Smooth muscle cell (in vitro differentiated cells): ENCODE measurements around the gene TNFSF10. TPM values are rescaled to one million over a fixed set of nuclear protein-coding genes. Genes with fewer than 3 reads are reported as not detected.

Experiments used
- DNase-seq: peaks from one replicate; lab custom pipeline; 2025; ENCODE audit not compliant: unreplicated experiment; lab: John Stamatoyannopoulos, UW
- H2AFZ ChIP-seq: fragments of 200-600 bp; sonication (generic); 2 replicates; pipeline ENCODE4 v1.6.0; 2016; ENCODE audit warnings: antibody characterized with exemption, low read depth, mild to moderate bottlenecking
- H3F3A ChIP-seq: fragments of 200-600 bp; sonication (generic); 2 replicates; pipeline ENCODE4 v1.6.0; 2017; ENCODE audit warnings: antibody characterized with exemption, low read depth
- H3K27ac ChIP-seq: fragments of 200-600 bp; sonication (generic); 2 replicates; pipeline ENCODE4 v1.5.1; 2016; ENCODE audit warnings: low read depth, mild to moderate bottlenecking
- H3K27me3 ChIP-seq: fragments of 200-600 bp; sonication (generic); 2 replicates; pipeline ENCODE4 v1.6.1; 2016; ENCODE audit warnings: low read depth, mild to moderate bottlenecking
- H3K36me3 ChIP-seq: fragments of 200-600 bp; sonication (generic); 2 replicates; pipeline ENCODE4 v1.5.1; 2016; ENCODE audit warnings: low read depth
- H3K4me1 ChIP-seq: fragments of 200-600 bp; sonication (generic); 2 replicates; pipeline ENCODE4 v1.5.1; 2016; ENCODE audit warnings: low read depth
- H3K4me2 ChIP-seq: fragments of 200-600 bp; sonication (generic); 2 replicates; pipeline ENCODE4 v1.6.0; 2016; ENCODE audit warnings: mild to moderate bottlenecking
- H3K4me3 ChIP-seq: fragments of 200-600 bp; sonication (generic); 2 replicates; pipeline ENCODE4 v1.5.1; 2016; ENCODE audit warnings: mild to moderate bottlenecking
- H3K79me2 ChIP-seq: fragments of 200-600 bp; sonication (generic); 2 replicates; pipeline ENCODE4 v1.6.0; 2016; ENCODE audit warnings: low read depth, mild to moderate bottlenecking
- H3K9ac ChIP-seq: fragments of 200-600 bp; sonication (generic); 2 replicates; pipeline ENCODE4 v1.6.0; 2016; ENCODE audit warnings: low read depth
- H3K9me3 ChIP-seq: fragments of 200-600 bp; sonication (generic); replicated peaks from 2 replicates; pipeline ENCODE4 v1.5.1; 2016; ENCODE audit warnings: low read depth
- H4K20me1 ChIP-seq: fragments of 200-600 bp; sonication (generic); 2 replicates; pipeline ENCODE4 v1.6.0; 2016; ENCODE audit warnings: low read depth
- CTCF ChIP-seq: fragments of 200-600 bp; sonication (generic); IDR thresholded peaks from 2 replicates; pipeline ENCODE4 v1.5.1; 2017; ENCODE audit warnings: borderline replicate concordance, mild to moderate bottlenecking, antibody characterized with exemption; ENCODE audit not compliant: insufficient read depth, poor library complexity, severe bottlenecking
- WGBS: methylation state at CpG from one replicate; pipeline ENCODE4 v1.1.7; 2016; ENCODE audit warnings: low lambda C conversion rate; 5-methylcytosine and 5-hydroxymethylcytosine counted together
- polyA plus RNA-seq: library from polyadenylated mRNA; unstranded; fragments of >200 nt; fragmentation: Nextera tagmentation; extraction: Ambion mirVana; gene quantifications from 2 replicates; pipeline ENCODE4 v1.2.1, GENCODE V29; 2016
- total RNA-seq: library from RNA; depleted of rRNA; stranded (reverse); fragments of >200 nt; gene quantifications from 2 replicates; pipeline ENCODE4 v1.2.3, GENCODE V29; 2014

TNFSF10 gene
- total and polyA plus RNA-seq, 2 experiments from 2014 or later = 22.4 to 37.1 TPM

- whole genome bisulfite sequencing = 93% methylated on average over 6 of the region's 6 CpGs
- H3K9ac ChIP-seq = no peak overlapping the region
- H2AFZ ChIP-seq = no peak overlapping the region
- H3K4me3 ChIP-seq = no peak overlapping the region
- H3K27ac ChIP-seq = no peak overlapping the region
- peaks cover 3% of the 10 kb centered on the region for H3K4me1 ChIP-seq
- DNase-seq = no peak
- H3K79me2 ChIP-seq = no peaks in the 10 kb centered on the region
- H4K20me1 ChIP-seq = no peaks in the 10 kb centered on the region
- no peaks in the 10 kb centered on the region for H3K9me3 ChIP-seq
- no peaks in the 10 kb centered on the region for H3K27me3 ChIP-seq
- TF ChIP-seq CTCF = no peak
- H3K4me2 ChIP-seq = no peak overlapping the region
- no peaks in the 10 kb centered on the region for H3K36me3 ChIP-seq
- H3F3A ChIP-seq = peaks cover 3% of the 10 kb centered on the region
Observed at GRCh38 chr3:172553526-172554252, 30.5 kb upstream of the TNFSF10 start.

GRCh38 chr3:172552607-172553006, 29.4 kb upstream of the TNFSF10 start:
- H4K20me1 ChIP-seq = no peaks in the 10 kb centered on the region
- H3K79me2 ChIP-seq = no peaks in the 10 kb centered on the region
- no peaks in the 10 kb centered on the region for H3K27me3 ChIP-seq
- peaks cover 3% of the 10 kb centered on the region for H3F3A ChIP-seq
- H3K4me2 ChIP-seq = no peak overlapping the region
- no peak for DNase-seq
- no peak for TF ChIP-seq CTCF
- no peaks in the 10 kb centered on the region for H3K36me3 ChIP-seq
- no peak overlapping the region for H3K4me3 ChIP-seq
- no peak overlapping the region for H3K27ac ChIP-seq
- H3K9ac ChIP-seq = no peak overlapping the region
- H2AFZ ChIP-seq = no peak overlapping the region
- no peaks in the 10 kb centered on the region for H3K9me3 ChIP-seq
- H3K4me1 ChIP-seq = peaks cover 3% of the 10 kb centered on the region

DNA sequence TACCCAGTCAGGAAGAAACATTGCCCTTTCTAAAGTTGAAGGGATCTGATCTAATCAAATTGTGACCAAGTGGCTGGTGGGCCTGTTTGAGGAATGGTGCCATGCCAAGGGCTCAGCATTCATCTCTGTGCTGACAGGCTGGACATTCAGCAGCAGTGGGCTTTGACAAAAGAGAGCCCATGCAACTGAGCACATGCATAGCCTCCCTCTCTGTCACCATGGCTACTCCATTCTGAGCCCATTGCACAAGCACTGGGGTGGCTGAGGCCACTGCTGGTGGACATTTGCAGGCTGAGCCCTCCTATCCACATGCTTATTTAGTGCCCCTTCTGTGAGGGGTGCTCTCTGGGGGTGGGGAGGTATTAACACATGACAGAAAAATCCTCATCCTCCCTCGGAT, 28.6 kb upstream of the TNFSF10 start:
- no peak overlapping the region for H2AFZ ChIP-seq
- H3K27ac ChIP-seq = peak overlapping the region; percentile 91
- H3K9ac ChIP-seq = no peak overlapping the region
- peaks cover 3% of the 10 kb centered on the region for H3K4me1 ChIP-seq
- H3K4me3 ChIP-seq = no peak overlapping the region
- TF ChIP-seq CTCF = no peak
- no peaks in the 10 kb centered on the region for H3K9me3 ChIP-seq
- H3K4me2 ChIP-seq = no peak overlapping the region
- no peaks in the 10 kb centered on the region for H4K20me1 ChIP-seq
- H3K79me2 ChIP-seq = no peaks in the 10 kb centered on the region
- no peaks in the 10 kb centered on the region for H3K36me3 ChIP-seq
- H3F3A ChIP-seq = peaks cover 7% of the 10 kb centered on the region
- DNase-seq = no peak
- WGBS = 100% methylated on average over 1 of the region's 1 CpG
- H3K27me3 ChIP-seq = no peaks in the 10 kb centered on the region

DNA sequence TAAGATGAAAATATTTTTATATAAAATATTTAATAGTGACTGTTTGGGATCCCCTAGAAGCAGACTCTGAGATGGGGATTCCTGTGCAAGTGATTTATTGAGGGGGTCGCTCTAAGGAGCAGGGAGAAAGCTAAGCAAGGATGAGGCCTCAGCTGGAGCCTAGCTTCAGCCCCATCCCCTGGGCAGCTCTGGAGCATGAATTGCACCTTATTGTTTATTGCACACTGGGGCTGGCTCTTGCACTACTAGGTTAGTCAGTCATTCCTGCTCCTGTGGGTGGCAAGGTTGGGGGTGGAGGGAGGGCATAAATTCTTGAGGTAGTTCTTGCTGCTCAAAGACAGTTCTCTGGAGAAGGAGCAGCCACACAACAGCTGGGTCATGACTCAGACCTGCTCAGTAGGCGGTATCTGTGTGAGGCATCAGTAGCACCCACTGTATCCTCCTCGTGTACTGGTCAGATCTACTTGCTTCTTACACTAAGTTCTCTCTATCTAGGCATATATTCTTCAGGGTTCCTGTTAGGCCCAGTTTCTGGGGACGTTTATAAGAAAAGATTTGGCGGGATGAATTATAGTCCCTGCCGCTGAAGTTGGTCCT, 27.2 kb upstream of the TNFSF10 start:
- Histone ChIP-seq H3K9me3 (no peaks in the 10 kb centered on the region), H3K4me1 (peaks cover 8% of the 10 kb centered on the region), H2AFZ (no peak overlapping the region), H3K36me3 (no peaks in the 10 kb centered on the region), H3K27ac (peak overlapping the region; percentile 91), H3F3A (peaks cover 21% of the 10 kb centered on the region), H3K4me3 (no peak overlapping the region), H4K20me1 (no peaks in the 10 kb centered on the region), H3K79me2 (no peaks in the 10 kb centered on the region), H3K4me2 (peak overlapping the region; percentile 56), H3K9ac (peak overlapping the region; percentile 54), H3K27me3 (no peaks in the 10 kb centered on the region)
- DNase-seq = no peak
- TF ChIP-seq CTCF = no peak
- 40% methylated on average over 6 of the region's 6 CpGs for WGBS
